Caki2 (cell line): Measurements from ENCODE around the gene PTPRD. TPM values are rescaled to one million over a fixed set of nuclear protein-coding genes. Genes with fewer than 3 reads are reported as not detected.
A peak's percentile ranks its signal among the peaks of the same experiment; 100 is the strongest.

Experiments
- DNase-seq: peaks from one replicate; pipeline ENCODE4 v3.0.0-alpha.2; 2015; ENCODE audit warnings: low read depth
- in situ Hi-C: cut with HindIII; loops from 2 replicates; pipeline ENCODE4 v1.10.0; 2016; ENCODE audit warnings: low sequenced_read_pairs, low pct_unique_long_range_greater_than_20kb, mixed read lengths
- total RNA-seq: library from RNA; depleted of rRNA; stranded (reverse); fragments of >200 nt; shearing (Covaris generic); gene quantifications from 2 replicates; pipeline ENCODE4 v1.2.3, GENCODE V29; 2014; ENCODE audit warnings: low replicate concordance

Gene PTPRD
- total RNA-seq, 1 experiment from 2014 or later = 1.1 TPM

DNA sequence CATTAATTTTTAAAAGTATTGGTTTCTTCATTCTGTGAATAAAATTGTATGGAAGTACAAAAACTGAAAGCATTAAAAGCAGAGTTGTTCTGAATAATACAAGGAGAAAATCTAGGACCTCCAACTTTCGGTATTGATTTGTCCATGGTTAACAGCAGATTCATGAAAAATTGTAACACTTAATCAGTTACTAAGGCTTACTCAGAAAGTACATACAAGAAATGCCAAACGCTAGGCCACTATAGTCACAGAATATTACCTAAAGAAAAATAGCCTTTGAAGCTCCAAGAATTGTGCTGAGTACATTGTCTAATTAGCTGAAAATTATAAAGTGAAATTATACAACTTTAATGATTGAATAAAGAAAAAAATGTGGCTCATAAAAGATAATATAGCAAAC is 271.7 kb downstream of the PTPRD start:
- no peak for DNase-seq
- in situ Hi-C loops = no loop called here

DNA sequence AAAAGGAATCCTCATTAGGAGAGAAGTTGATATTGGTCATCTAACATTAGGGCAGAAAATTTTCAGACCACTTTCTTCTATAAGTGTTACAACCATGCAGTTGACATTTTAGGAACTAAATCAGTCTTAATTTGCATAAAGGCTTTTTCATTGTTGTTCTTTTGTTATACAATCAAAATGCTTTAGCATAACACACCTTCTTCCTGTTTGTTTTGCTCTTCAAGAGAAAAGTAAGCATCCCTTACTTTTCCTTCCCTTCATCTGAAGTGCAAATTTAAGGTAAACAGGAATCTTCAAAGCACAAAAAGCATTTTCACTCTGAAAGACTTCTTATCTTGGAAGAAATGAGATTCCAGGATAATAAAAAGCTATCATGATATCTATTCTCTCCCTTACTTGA is 273.6 kb downstream of the PTPRD start:
- in situ Hi-C loops = no loop called here
- no peak for DNase-seq

DNA sequence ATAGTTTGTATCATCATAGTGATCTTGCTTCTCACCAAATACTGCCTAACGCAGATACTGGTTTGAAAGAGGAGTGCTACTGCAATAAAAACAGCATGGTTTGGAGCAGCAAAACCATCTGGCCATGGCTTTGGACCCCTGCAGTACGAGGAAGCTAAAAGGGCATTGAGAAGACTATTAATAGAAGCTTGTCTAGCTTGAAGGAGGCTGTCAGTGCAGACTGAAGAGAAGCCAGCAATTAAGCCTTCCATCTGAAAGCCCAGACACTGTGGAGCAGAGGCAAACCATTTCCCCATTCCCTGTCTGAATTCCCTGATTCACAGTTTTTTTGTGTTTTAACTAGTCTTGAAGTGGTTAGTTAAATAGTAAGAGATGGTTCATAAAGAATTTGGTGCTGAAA is 281.6 kb downstream of the PTPRD start:
- in situ Hi-C loops = no loop called here

DNA sequence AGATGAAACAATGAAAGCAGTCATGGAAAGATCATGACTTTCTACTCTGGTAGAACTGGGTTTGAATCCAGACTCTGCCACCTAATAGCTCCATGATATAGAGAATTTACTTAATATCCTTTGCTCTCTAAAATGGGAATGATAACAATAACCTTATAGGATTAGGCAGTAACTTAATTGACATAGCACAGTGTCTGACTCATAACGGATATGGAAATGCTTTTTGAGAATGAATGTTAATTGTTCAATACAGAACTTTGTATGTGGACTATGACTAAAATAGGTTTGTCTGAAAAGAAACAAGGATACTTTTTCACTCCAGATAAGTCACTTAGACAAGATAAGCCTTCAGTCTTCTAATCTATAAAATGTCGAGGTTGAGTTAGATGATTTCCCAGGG is 330.7 kb downstream of the PTPRD start:
- in situ Hi-C loops = no loop called here
- DNase-seq = no peak

More for the DNA sequence above, 281.6 kb downstream of the PTPRD start:
- no peak for DNase-seq

DNA sequence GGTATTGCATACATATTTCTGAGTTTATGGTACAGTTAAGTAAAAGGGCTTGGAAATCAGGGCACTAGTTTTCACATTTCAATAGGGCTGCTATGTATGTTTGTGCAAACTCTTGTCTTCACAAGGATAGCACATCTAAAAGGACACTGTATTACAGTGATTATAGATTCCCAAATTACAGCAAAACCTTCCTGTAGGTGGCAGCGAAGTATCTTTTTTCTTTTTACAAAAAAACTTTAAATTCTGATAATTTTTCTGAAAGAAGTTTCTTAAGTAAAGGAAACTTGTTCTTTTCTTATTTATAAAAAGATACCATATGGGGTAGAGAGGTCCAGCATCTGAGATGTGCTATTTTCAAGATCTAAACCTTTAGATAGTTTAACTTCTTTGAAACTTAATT is 337.8 kb downstream of the PTPRD start:
- DNase-seq = no peak
- in situ Hi-C loops = no loop called here

DNA sequence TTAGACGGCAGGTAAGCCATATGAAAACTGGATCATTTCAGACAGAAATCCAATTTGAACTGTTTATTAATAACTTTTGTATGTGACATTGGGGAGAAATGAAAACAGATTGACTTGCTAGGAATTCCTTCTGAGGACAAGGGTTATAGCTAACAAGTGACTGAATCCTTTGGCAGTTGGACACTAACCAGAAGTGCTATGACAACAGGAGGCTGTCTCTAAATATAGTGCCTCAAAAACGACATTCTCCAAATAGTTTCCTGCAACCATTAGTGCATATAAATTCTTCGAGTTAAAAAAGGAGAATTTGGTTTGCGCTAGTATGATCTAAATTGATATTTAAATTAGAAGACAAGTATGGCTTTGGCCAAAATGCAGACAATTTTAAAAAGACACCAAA is 338.6 kb downstream of the PTPRD start:
- in situ Hi-C loops = no loop called here
- no peak for DNase-seq

DNA sequence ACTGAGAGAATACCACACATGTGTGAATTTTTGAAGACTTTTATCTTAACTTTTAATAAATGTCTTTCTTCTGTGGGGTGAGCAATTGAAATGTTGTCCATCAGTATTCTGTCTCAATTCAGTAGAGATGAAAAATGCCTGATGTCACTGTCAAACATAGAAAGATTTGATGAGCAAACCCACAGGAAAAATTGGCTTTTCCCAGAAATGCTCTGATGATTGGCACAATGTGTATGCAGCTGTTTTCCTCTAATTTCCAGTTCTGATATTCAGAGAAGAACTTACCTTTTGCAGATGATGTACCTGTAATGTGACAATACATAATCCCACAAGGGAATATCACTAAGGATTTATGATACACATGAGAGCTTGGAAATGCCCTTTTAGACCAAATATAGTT is 340.0 kb downstream of the PTPRD start:
- no peak for DNase-seq
- in situ Hi-C loops = no loop called here

DNA sequence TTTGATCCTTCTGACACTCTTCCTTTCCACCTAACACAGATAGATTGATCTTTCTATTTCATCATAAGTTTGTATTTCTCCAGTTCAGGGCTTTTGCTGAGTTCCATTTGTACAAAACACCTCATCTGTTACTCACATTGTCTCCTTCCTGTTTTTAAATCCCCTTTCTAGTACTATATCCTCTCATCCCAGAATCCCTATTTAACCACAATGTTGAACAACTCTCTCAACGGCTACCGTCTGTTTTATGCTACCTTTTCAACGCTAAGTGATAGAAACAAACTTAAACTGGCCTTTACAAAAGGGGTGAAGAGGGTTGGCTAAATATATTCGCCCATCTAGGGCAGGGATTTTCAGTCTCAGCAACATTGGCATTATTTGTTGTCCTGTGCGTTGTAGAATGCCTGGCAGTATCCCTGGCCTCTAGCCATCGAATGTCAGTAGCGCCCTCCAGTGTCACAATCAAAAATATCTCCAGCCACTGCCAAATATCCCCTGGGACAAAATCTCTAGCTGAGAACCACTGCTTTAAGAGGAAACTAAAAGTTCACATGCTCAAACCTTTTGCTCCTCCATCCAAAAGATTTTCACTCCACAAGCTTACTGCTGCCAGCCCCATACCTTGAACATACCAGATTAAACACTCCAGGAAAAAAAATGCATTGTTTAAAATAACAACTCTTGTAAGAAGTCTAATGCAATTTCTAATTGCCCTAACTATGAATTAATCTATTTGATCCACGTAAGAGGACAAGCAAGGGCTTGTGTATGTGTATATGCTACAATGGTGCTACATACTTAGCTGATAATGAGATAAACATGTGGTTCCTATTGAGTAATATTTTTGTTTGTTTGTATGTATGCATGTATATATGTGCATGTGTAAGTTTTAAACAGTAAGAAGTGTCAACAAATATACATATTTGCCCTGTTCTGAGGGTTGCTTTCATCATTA is 344.0 kb downstream of the PTPRD start:
- DNase-seq = no peak
- in situ Hi-C loops = no loop called here

DNA sequence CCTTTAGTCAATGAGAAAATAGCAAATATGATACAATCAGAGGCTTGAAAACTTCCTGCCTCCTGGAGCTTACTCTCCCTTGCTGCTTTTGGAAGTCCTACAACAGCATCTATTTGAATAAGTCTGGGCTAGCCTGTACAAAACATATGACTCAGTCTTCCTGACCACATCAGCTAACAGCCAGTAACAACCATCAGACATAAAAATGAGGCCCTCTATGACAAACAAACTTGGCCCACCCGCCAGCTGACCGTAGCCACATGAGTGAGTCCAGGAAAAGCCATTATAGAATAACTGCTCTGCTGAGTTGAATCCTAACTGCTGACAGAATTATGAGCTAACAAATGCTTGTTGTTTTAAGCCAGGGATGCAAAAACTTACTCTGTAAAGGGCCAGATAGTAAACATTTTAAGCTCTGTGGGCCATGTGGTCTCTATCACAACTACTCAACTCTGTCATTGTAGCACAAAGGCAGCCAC is 347.6 kb downstream of the PTPRD start:
- in situ Hi-C loops = no loop called here
- DNase-seq = peak; percentile 55

DNA sequence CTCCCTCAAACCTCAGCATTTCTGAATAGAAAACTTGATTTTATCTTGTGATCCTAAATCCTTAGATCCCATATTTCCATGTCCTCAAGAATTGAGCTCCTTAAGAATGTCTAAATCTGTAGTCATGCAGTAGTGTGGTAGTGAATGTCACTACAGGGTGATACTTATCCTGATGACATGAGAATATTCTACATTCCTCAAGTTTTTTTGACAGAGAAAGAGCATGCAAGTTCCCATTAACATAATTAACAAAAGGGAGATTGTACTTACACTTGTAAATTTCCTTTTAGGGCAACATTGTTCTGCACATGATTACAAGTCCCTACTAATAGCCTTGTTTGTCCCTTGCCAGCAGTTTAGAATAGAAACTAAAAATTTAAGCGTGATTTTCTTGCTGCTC is 352.3 kb downstream of the PTPRD start:
- in situ Hi-C loops = no loop called here
- no peak for DNase-seq

DNA sequence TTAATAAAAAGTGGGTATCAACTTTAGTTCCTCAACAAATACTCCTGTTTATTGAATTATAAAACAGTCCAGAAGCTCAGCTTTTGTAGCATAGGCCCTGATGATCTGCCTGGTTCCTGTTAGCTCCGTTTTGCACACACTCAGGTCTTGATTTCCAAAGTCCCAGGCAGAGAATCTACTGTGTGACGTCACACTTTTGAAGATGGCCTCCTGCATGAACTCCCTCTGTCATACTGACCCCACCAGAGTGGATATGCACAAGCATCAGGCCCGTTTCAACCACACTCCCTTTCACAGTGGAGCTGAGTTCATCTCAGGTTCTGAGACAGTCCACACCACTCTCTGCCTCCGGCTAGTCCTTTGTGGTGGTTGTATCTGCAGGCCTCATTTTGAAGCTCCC is 353.1 kb downstream of the PTPRD start:
- in situ Hi-C loops = no loop called here

DNA sequence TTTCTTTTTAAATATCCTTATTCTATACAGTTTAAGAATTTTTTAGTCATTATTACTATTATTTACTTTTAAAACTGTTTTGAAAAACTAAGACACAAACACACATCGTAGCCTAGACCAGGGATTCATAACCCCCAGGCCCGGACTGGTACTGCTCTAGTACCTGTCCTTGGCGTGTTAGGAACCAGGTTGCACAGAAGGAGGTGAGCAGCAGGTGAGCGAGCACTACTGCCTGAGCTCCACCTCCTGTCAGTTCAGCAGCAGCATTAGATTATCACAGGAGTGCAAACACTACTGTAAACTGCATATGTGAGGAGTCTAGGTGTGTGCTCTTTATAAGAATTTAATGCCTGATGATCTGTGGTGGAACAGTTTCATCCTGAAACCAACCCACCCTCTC is 357.0 kb downstream of the PTPRD start:
- no peak for DNase-seq
- in situ Hi-C loops = no loop called here

More for the DNA sequence above, 353.1 kb downstream of the PTPRD start:
- no peak for DNase-seq

DNA sequence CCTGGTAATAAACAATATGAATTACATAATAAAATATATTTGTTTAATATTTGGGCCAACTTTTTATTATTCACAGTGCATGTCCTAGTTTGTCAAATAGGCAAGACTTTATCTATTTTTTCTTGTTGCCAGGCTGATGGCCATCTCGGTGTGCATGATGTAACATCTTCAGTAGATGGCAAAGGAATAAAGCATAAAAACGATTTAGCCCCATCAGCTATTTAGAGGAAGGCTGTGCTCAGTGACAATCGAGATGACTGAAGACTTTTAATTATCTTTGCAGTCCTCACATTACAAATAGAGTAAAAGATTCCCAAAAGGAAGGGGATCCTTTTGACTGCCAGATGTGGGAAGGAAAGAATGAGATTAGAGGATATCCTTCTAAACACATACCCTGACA is 358.5 kb downstream of the PTPRD start:
- in situ Hi-C loops = no loop called here

DNA sequence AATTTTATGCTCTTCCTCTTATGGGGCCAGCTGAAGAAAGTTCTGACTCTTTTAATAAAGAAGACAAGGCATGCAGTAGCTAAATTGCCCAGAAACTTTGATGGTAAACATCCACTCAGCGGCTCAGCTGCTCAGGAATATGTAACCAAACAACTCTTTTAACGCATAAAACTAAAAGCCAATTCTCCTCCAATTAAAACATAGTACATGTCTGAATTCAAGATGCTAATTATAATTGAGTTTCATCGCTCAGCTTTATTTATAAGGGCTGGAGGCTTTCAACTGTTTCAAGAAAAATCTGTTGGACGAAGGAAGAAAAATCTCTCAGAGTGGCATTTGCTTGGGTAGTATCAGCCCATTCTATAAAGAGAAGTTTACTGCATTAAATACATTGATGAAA is 359.5 kb downstream of the PTPRD start:
- in situ Hi-C loops = no loop called here
- DNase-seq = no peak

More for the DNA sequence above, 358.5 kb downstream of the PTPRD start:
- no peak for DNase-seq

DNA sequence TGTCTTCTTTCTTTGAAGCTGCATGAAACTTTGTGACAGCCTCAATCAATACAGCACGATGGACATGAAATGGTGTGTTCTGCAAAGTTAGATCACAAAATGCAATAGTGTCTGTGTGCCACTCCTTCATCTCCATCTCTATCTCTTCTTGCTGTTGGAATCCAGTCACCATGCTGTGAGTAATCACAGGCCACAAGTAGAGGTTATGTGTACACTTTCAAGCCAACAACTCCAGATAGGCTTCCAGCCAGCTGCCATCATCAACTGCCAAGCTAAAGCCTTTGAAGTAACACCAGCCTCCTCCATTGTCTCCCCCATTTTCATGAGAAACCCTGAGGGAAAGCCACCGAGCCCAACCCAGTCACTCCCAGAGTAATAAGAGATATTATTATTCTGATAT is 360.6 kb downstream of the PTPRD start:
- DNase-seq = no peak
- in situ Hi-C loops = no loop called here

DNA sequence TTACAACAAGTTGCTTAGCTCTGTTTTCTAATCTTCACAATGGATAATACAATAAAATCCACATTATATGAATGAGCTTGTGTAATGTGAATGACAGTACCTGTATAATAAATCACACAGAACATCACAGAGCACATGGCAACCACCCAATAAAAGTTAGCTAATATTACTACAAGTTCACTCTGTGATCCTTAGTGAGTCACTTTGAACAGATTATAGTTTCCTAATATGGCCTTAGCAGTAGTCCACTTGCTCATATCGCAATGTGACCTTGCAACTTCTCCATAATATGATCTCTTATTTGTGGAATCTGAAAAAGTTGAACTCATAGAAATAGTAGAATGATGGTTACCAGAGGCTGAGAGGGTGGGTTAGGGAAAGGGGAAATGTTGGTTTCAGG is 361.3 kb downstream of the PTPRD start:
- in situ Hi-C loops = no loop called here
- no peak for DNase-seq

DNA sequence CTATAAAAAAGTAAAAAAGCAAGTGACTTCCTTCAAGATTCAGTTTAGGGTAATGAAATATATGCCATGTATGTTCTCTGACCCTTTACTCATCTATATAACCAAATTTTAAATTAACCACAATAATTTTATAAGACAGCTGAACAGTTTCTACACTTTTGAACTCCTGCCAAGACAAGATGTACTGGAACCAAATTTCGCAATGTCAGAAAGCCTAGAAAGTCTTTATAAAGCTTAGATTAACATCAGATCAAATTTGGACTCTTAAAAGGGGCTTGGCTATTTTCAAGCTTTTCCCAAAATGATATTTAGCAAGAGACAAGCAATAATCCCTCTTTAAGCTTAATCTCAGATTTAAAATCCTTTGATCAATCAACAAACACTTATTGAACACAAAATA is 362.6 kb downstream of the PTPRD start:
- in situ Hi-C loops = no loop called here
- DNase-seq = no peak

DNA sequence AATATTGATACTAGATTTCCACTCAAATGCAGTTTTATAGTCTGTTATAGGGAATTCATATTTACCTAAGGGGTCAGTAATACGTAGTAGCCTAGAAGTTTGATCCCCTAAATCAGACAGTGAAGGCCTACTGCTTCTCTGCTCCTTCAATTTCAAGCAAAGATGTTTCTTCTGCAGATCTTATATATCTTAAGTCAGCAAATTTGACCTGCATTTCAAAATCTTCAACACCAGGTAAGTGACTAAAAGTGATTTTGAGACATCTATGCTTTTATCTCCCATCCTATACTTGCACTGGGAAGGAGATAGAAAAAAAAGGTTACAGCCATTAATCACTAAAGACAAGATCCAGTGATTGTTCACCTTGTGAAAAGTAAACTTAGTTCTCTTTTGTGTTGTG is 363.9 kb downstream of the PTPRD start:
- in situ Hi-C loops = no loop called here
- no peak for DNase-seq

DNA sequence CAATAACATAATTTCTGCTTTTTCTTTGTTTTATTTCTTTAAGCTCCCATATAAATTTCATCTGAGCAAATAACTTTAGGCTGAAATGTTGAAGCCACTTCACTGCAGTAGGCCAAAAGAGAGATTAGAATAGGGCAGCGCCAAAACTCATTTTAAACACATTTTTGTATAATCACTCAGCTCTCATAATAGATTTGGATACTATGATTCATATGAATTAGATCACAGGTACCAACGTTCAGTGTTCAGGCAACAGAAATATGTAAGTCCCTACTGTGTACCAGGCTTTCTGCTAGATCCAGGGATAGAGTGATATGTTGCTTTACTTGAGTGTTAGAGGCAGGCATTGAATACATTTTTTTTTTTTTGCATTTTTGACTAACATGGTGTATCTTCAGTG is 370.5 kb downstream of the PTPRD start:
- in situ Hi-C loops = no loop called here

DNA sequence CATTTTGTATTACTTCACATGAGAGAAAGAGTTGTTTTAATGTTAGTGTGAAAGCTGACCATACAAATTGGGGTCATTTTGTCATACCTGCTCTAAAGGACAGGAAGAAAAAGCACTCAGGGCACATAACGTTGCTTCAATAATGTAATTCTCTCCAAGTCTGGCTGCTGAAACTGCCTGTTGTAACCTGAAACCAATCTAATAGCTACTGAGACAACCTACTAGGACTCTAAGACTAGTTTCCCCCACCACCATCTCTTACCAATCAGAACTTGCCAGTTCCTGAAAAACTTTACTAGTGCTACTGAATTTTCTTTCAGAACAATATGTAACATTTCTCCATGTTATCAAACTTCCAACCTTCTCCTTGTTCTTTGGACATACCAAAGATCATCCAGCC is 374.7 kb downstream of the PTPRD start:
- in situ Hi-C loops = no loop called here
- DNase-seq = no peak

More for the DNA sequence above, 370.5 kb downstream of the PTPRD start:
- DNase-seq = no peak
